OCI-LY3 (cell line): Measurements from ENCODE around the gene TFDP1.

ENCODE experiments used
- CTCF ChIP-seq: fragments of 200-600, 300-600 bp; sonication (generic); IDR thresholded peaks from 2 replicates; pipeline ENCODE4 v1.5.1; 2014; ENCODE audit warnings: antibody characterized with exemption, low read length, low read depth
- EZH2phosphoT487 ChIP-seq: fragments of 200-600 bp; shearing (Covaris generic); IDR thresholded peaks from 2 replicates; pipeline ENCODE4 v1.6.1; 2018; ENCODE audit warnings: antibody characterized with exemption, mixed run types, low read depth

GRCh38 chr13:113653264-113654174, 69.0 kb downstream of the TFDP1 start:
- TF ChIP-seq CTCF, result no peak
- TF ChIP-seq EZH2phosphoT487, result no peak
